ENCODE data around the gene TOMT. TPM values are rescaled to one million over a fixed set of nuclear protein-coding genes. Genes with fewer than 3 reads are reported as not detected.

TOMT gene
- total and polyA plus RNA-seq, 7 donors, result not detected

- peaks cover 4% of the 10 kb centered on the region for H3K4me1 ChIP-seq
- no peak overlapping the region for H3K27ac ChIP-seq
- 90 to 100% (median 94%) methylated on average over 1 of the region's 1 CpG for WGBS, 3 donors
- no peak for ATAC-seq
- no peak for TF ChIP-seq CTCF (IDR thresholded peaks at IDR 0.05)
- no peaks in the 10 kb centered on the region for H3K27me3 ChIP-seq (ENCODE audit: insufficient read depth in 3 of 3, low read length in 2 of 3)
- intact Hi-C loops (cut with DNase I), result loop anchor here (5.0 to 10.0 kb wide), 3 partner anchors 108 to 310 kb away; partner anchors contain the start of gene INPPL1 (in 1 of the 2)
- DNase-seq, result no peak
- H3K4me3 ChIP-seq, result no peak overlapping the region
- peaks cover 0 to 10% of the 10 kb centered on the region in 2 donors for H3K36me3 ChIP-seq (ENCODE audit: insufficient read depth in 1 of 2, low read depth in 1 of 2)
- no peaks in the 10 kb centered on the region for H3K9me3 ChIP-seq
These were observed 8.8 kb downstream of the TOMT start for GRCh38 chr11:72114570-72114969.

GRCh38 chr11:72116019-72116755, 10.5 kb downstream of the TOMT start:
- DNase-seq (no peak), ATAC-seq (no peak)
- 92 to 95% (median 92%) methylated on average over 6 of the region's 6 CpGs for WGBS, 3 donors
- Histone ChIP-seq H3K4me1 (peaks cover 4% of the 10 kb centered on the region), H3K27ac (no peak overlapping the region), H3K4me3 (no peak overlapping the region), H3K9me3 (no peaks in the 10 kb centered on the region), H3K27me3 (ENCODE audit: insufficient read depth in 3 of 3, low read length in 2 of 3) (peaks cover 0 to 3% (median 0%) of the 10 kb centered on the region in 3 donors), H3K36me3 (ENCODE audit: insufficient read depth in 1 of 2, low read depth in 1 of 2) (no peaks in the 10 kb centered on the region)
- intact Hi-C loops (cut with DNase I), result loop anchor here (10.0 kb wide), 2 partner anchors 119 to 309 kb away; no protein-coding TSS in a partner anchor
- no peak for TF ChIP-seq CTCF (IDR thresholded peaks at IDR 0.05)

GRCh38 chr11:72119198-72119597, 13.5 kb downstream of the TOMT start:
- no peak for ATAC-seq
- Histone ChIP-seq H3K27ac (no peak overlapping the region), H3K4me1 (no peaks in the 10 kb centered on the region), H3K27me3 (ENCODE audit: insufficient read depth in 3 of 3, low read length in 2 of 3) (peaks cover 0 to 3% (median 0%) of the 10 kb centered on the region in 3 donors), H3K4me3 (no peak overlapping the region), H3K9me3 (no peaks in the 10 kb centered on the region), H3K36me3 (ENCODE audit: insufficient read depth in 1 of 2, low read depth in 1 of 2) (no peaks in the 10 kb centered on the region)
- intact Hi-C loops (cut with DNase I), result loop anchor here (10.0 kb wide), 2 partner anchors 116 to 306 kb away; no protein-coding TSS in a partner anchor
- no peak for TF ChIP-seq CTCF (IDR thresholded peaks at IDR 0.05)
- no peak for DNase-seq
- 74 to 87% (median 83%) methylated on average over 6 of the region's 6 CpGs for WGBS, 3 donors

- intact Hi-C loops (cut with DNase I), result no loop called here
- WGBS, 3 donors, result 59 to 81% (median 72%) methylated on average over 2 of the region's 2 CpGs
- no peaks in the 10 kb centered on the region for H3K4me1 ChIP-seq
- no peaks in the 10 kb centered on the region for H3K9me3 ChIP-seq
- no peak for ATAC-seq
- DNase-seq, result no peak
- no peak overlapping the region for H3K27ac ChIP-seq
- H3K27me3 ChIP-seq (ENCODE audit: insufficient read depth in 3 of 3, low read length in 2 of 3), result peaks cover 0 to 3% (median 0%) of the 10 kb centered on the region in 3 donors
- H3K36me3 ChIP-seq (ENCODE audit: insufficient read depth in 1 of 2, low read depth in 1 of 2), result no peaks in the 10 kb centered on the region
- H3K4me3 ChIP-seq, result no peak overlapping the region
- TF ChIP-seq CTCF (IDR thresholded peaks at IDR 0.05), result no peak
These were observed 15.2 kb downstream of the TOMT start for GRCh38 chr11:72120930-72121329.
